HepG2 (cell line): ENCODE data around the gene PAPSS1. TPM values are rescaled to one million over a fixed set of nuclear protein-coding genes. Genes with fewer than 3 reads are reported as not detected.

Experiments used
- ATAC-seq: fragments of 200-7000 bp; cut with Tn5 transposase; 3 replicates; pipeline ENCODE4 v1.9.1; 2020; ENCODE audit warnings: mild to moderate bottlenecking, moderate library complexity
- BruUV-seq: library from RNA; stranded (reverse); fragments of 400-500 nt; replicated peaks from 2 replicates; lab custom pipeline; 2021; lab: Mats Ljungman, UMichigan
- CTCF ChIA-PET: fragments of 300-600 bp; formaldehyde crosslinking; extraction: SDS; loops from one replicate; lab custom pipeline; 2021; ENCODE audit warnings: low total read pairs, inconsistent platforms, low intra/inter-chr PET ratio; lab: Yijun Ruan, JAX
- POLR2A ChIA-PET: fragments of 350-600 bp; sonication (Branson Sonifier 250); formaldehyde crosslinking; loops from one replicate; lab custom pipeline; 2020; ENCODE audit warnings: antibody characterized with exemption, inconsistent platforms; lab: Yijun Ruan, JAX
- DNase-seq: peaks from one replicate; pipeline ENCODE4 v3.0.0-alpha.2; 2015; ENCODE audit warnings: low spot score
- FAIRE-seq: peaks from 3 replicates; lab custom pipeline; 2011; peaks lifted over from hg19 to GRCh38; lab: Jason Lieb, UNC
- H2AFZ ChIP-seq: one replicate; pipeline ENCODE4 v1.6.1; 2011; ENCODE audit warnings: low read length, inconsistent platforms
- H3K27ac ChIP-seq: fragments of 300-600 bp; 3 replicates; pipeline ENCODE4 v1.8.0; 2011; ENCODE audit warnings: mixed run types, mild to moderate bottlenecking, mixed read lengths, low read length, inconsistent platforms; ENCODE audit not compliant: insufficient read depth; ENCODE audit errors: extremely low read length
- H3K27me3 ChIP-seq, 2 experiments: fragments of 200-600 bp in 1 of 2; 2 replicates in 1 of 2; 3 replicates in 1 of 2; pipeline versions ENCODE4 v1.6.0 to v1.8.0; 2011; ENCODE audit warnings: low read length in 2 of 2, mild to moderate bottlenecking in 2 of 2, moderate library complexity in 2 of 2, inconsistent platforms in 1 of 2; ENCODE audit not compliant: insufficient read depth in 2 of 2, control insufficient read depth in 1 of 2
- H3K36me3 ChIP-seq, 2 experiments: fragments of 200-600 bp in 1 of 2; replicated peaks in 1 of 2; 2 replicates in 1 of 2; 3 replicates in 1 of 2; pipeline versions ENCODE4 v1.5.1 to v1.8.0; 2011; ENCODE audit warnings: low read length in 2 of 2, inconsistent platforms in 1 of 2; ENCODE audit not compliant: insufficient read depth in 2 of 2, control insufficient read depth in 1 of 2
- H3K4me1 ChIP-seq: 2 replicates; pipeline ENCODE4 v1.5.1; 2012; ENCODE audit warnings: low read length, inconsistent platforms; ENCODE audit not compliant: insufficient read depth
- H3K4me2 ChIP-seq: 2 replicates; pipeline ENCODE4 v1.6.0; 2011; ENCODE audit warnings: low read depth, low read length, inconsistent platforms
- H3K4me3 ChIP-seq, 3 experiments: fragments of 200-600 bp in 1 of 3; sonication (generic), shearing (Covaris generic) in 1 of 3; replicated peaks in 1 of 3; 2 replicates each; pipeline ENCODE4 v1.5.1; 2011 to 2016; ENCODE audit warnings: low read length in 3 of 3, inconsistent platforms in 2 of 3, low read depth in 2 of 3, mild to moderate bottlenecking in 2 of 3, control low read depth in 1 of 3, mixed read lengths in 1 of 3; ENCODE audit not compliant: insufficient read depth in 1 of 3
- H3K79me2 ChIP-seq: one replicate; pipeline ENCODE4 v1.6.1; 2011; ENCODE audit warnings: low read length, inconsistent platforms; ENCODE audit not compliant: insufficient read depth
- H3K9ac ChIP-seq: 2 replicates; pipeline ENCODE4 v1.6.0; 2011; ENCODE audit warnings: mild to moderate bottlenecking, low read depth, low read length, inconsistent platforms; ENCODE audit not compliant: insufficient read depth
- H3K9me3 ChIP-seq: 2 replicates; pipeline ENCODE4 v1.5.1; 2012; ENCODE audit warnings: mild to moderate bottlenecking, low read length
- H4K20me1 ChIP-seq: 2 replicates; pipeline ENCODE4 v1.6.0; 2011; ENCODE audit warnings: inconsistent platforms, mild to moderate bottlenecking, low read length, moderate library complexity; ENCODE audit not compliant: insufficient read depth
- CREB1 ChIP-seq, 2 experiments: fragments of 450-650 bp in 1 of 2; IDR thresholded peaks; 2 replicates each; pipeline ENCODE4 v1.6.1; 2016 to 2017; ENCODE audit warnings: control low read depth in 1 of 2, mild to moderate bottlenecking in 1 of 2, missing compliant biosample characterization in 1 of 2, missing genetic modification characterization in 1 of 2
- RBM22 ChIP-seq: fragments of 200-400 bp; formaldehyde crosslinking; optimal IDR thresholded peaks from 2 replicates; pipeline ENCODE3; 2017; ENCODE audit warnings: mild to moderate bottlenecking, low read length, moderate library complexity
- ZBTB26 ChIP-seq: IDR thresholded peaks from 2 replicates; pipeline ENCODE4 v1.6.1; 2016; ENCODE audit warnings: missing compliant biosample characterization, missing genetic modification reagents, borderline replicate concordance
- ZNF333 ChIP-seq: sonication (generic); formaldehyde crosslinking; IDR thresholded peaks from 2 replicates; pipeline ENCODE4 v1.4.0; 2020; ENCODE audit warnings: mild to moderate bottlenecking, missing genetic modification reagents, borderline replicate concordance
- ZNF549 ChIP-seq: sonication (generic); formaldehyde crosslinking; IDR thresholded peaks from 2 replicates; pipeline ENCODE4 v1.5.0; 2020; ENCODE audit warnings: missing genetic modification reagents
- ZNF878 ChIP-seq: sonication (generic); formaldehyde crosslinking; IDR thresholded peaks from 2 replicates; pipeline ENCODE4 v1.8.1; 2023; ENCODE audit warnings: mild to moderate bottlenecking, missing genetic modification reagents, moderate library complexity
- WGBS: methylation state at CpG from one replicate; pipeline ENCODE4 v1.1.6; 2017; ENCODE audit warnings: low lambda C conversion rate; 5-methylcytosine and 5-hydroxymethylcytosine counted together
- in situ Hi-C: cut with HindIII; loops from 2 replicates; pipeline ENCODE4 v1.10.0; 2017; ENCODE audit warnings: low pct_unique_long_range_greater_than_20kb; ENCODE audit not compliant: extremely low pct_ligation_motif_present
- intact Hi-C: fragments of 100-400 bp; cut with micrococcal nuclease; formaldehyde crosslinking; loops from one replicate; pipeline ENCODE4 v1.10.0; 2022; ENCODE audit not compliant: unreplicated experiment
- polyA plus RNA-seq, 8 experiments: library from polyadenylated mRNA; depleted of rRNA in 3 of 8; stranded (reverse) in 7 of 8; unstranded in 1 of 8; fragments of >200 nt; fragmentation: Illumina TruSeq in 4 of 8; extraction: Trizol in 4 of 8; gene quantifications; 2 replicates each; pipeline versions ENCODE4 v1.2.1 to v1.2.3, GENCODE V29; 2011 to 2016; ENCODE audit warnings: low read depth in 4 of 8, missing spikeins in 1 of 8, mixed read lengths in 1 of 8; ENCODE audit not compliant: insufficient read depth in 1 of 8
- total RNA-seq, 5 experiments: library from RNA; depleted of rRNA; stranded (reverse); fragments of >200 nt; fragmentation: Illumina TruSeq; extraction: Trizol; gene quantifications; 2 replicates each; pipeline ENCODE4 v1.2.3, GENCODE V29; 2016; ENCODE audit warnings: low read depth in 1 of 5

The PAPSS1 gene
- total and polyA plus RNA-seq, 2 of the 13 experiments (the other 11 are each of a cell fraction or from before 2014, with no cell fraction given): 105 to 126 TPM

- FAIRE-seq: no peak
- H3K9me3 ChIP-seq: no peaks in the 10 kb centered on the region
- H3K36me3 ChIP-seq: peaks cover 8 to 38% of the 10 kb centered on the region in 2 experiments; a peak in 4 of 5 replicates
- no peak overlapping the region for H3K27ac ChIP-seq
- H3K4me3 ChIP-seq: no peak overlapping the region
- no peak for DNase-seq
- no peaks in the 10 kb centered on the region for H3K4me1 ChIP-seq
- H4K20me1 ChIP-seq: peaks cover 2% of the 10 kb centered on the region
- in situ Hi-C loops: no loop called here
- ATAC-seq: no peak
- no peak overlapping the region for H2AFZ ChIP-seq
- BruUV-seq: no TSS peak
- 100% methylated on average over 4 of the region's 4 CpGs for WGBS
- H3K4me2 ChIP-seq: no peak overlapping the region
- ChIA-PET POLR2A (no interaction called here), CTCF (no interaction called here)
- no peaks in the 10 kb centered on the region for H3K27me3 ChIP-seq
- intact Hi-C loops: no loop called here
- no peak overlapping the region for H3K9ac ChIP-seq
- no peak for TF ChIP-seq ZNF549 (CRISPR knock-in tag)
- TF ChIP-seq ZBTB26 (CRISPR knock-in tag): no peak
- no peak for TF ChIP-seq ZNF333 (CRISPR knock-in tag)
- no peak for TF ChIP-seq CREB1 (IDR thresholded peaks at IDR 0.05)
- no peak for TF ChIP-seq CREB1 (CRISPR knock-in tag; IDR thresholded peaks at IDR 0.05)
- H3K79me2 ChIP-seq: peaks cover 14% of the 10 kb centered on the region
These were observed 28.7 kb downstream of the PAPSS1 start for GRCh38 chr4:107691378-107691777.

- Histone ChIP-seq H2AFZ (no peak overlapping the region), H3K79me2 (peaks cover 11% of the 10 kb centered on the region), H4K20me1 (no peaks in the 10 kb centered on the region; the same call in 1 of the 2 replicates), H3K4me2 (no peak overlapping the region), H3K9me3 (no peaks in the 10 kb centered on the region), H3K36me3 (peaks cover 8 to 49% of the 10 kb centered on the region in 2 experiments; a peak in 4 of 5 replicates), H3K27me3 (no peaks in the 10 kb centered on the region), H3K27ac (no peak overlapping the region), H3K4me3 (no peak overlapping the region), H3K4me1 (peaks cover 8% of the 10 kb centered on the region), H3K9ac (no peak overlapping the region)
- ChIA-PET POLR2A (no interaction called here), CTCF (no interaction called here)
- intact Hi-C loops (no loop called here), in situ Hi-C loops (no loop called here)
- DNase-seq (peak; percentile 14), ATAC-seq (peak; percentile 44; the same call in 1 of the 3 replicates), FAIRE-seq (no peak)
- 100% methylated on average over 2 of the region's 2 CpGs for WGBS
- no TSS peak for BruUV-seq
- TF ChIP-seq RBM22 (peak; percentile 41), ZNF878 (CRISPR knock-in tag) (no peak)
These were observed 30.0 kb downstream of the PAPSS1 start for GRCh38 chr4:107689912-107690587.
